Uterine smooth muscle cell (primary cell): ENCODE data around the gene LRRTM2. TPM values are rescaled to one million over a fixed set of nuclear protein-coding genes. Genes with fewer than 3 reads are reported as not detected.

Experiments used
- total RNA-seq: library from RNA; depleted of rRNA; stranded (reverse); fragments of >200 nt; gene quantifications from 2 replicates; pipeline ENCODE4 v1.2.3, GENCODE V29; 2014

LRRTM2 gene, protein sequence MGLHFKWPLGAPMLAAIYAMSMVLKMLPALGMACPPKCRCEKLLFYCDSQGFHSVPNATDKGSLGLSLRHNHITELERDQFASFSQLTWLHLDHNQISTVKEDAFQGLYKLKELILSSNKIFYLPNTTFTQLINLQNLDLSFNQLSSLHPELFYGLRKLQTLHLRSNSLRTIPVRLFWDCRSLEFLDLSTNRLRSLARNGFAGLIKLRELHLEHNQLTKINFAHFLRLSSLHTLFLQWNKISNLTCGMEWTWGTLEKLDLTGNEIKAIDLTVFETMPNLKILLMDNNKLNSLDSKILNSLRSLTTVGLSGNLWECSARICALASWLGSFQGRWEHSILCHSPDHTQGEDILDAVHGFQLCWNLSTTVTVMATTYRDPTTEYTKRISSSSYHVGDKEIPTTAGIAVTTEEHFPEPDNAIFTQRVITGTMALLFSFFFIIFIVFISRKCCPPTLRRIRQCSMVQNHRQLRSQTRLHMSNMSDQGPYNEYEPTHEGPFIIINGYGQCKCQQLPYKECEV
- total RNA-seq: 0.12 and 0.22 TPM in 2 replicates

GRCh38 chr5:138874771-138875551, at the start of gene LRRTM2:
LRRTM2 (minus strand) TSS chr5:138875335; CDS start chr5:138874911, 424 bp downstream.

Other genes with a start within 250 kb of the LRRTM2 start
- 486 and 494 TPM in 2 replicates for gene CTNNA1, start 121.9 kb downstream of the LRRTM2 start, total RNA-seq